Measurements from ENCODE around the gene C1GALT1. TPM values are rescaled to one million over a fixed set of nuclear protein-coding genes. Genes with fewer than 3 reads are reported as not detected.

The C1GALT1 gene
- total RNA-seq, 1 donor from 2014 or later, result 15.3 TPM

GRCh38 chr7:7178081-7178480 lies 4.3 kb upstream of the C1GALT1 start:
- no peak overlapping the region for H3K4me3 Mint-ChIP-seq (ENCODE audit: unreplicated experiment)
- peaks cover 7% of the 10 kb centered on the region for H3K4me1 Mint-ChIP-seq (ENCODE audit: low read depth, unreplicated experiment)
- peaks cover 5% of the 10 kb centered on the region for H3K27me3 Mint-ChIP-seq (ENCODE audit: unreplicated experiment)
- TF ChIP-seq CTCF (IDR thresholded peaks at IDR 0.05; ENCODE audit: partially characterized antibody, unreplicated experiment), result no peak
- no peaks in the 10 kb centered on the region for H3K9me3 Mint-ChIP-seq (ENCODE audit: unreplicated experiment)
- no peak overlapping the region for H3K27ac Mint-ChIP-seq (ENCODE audit: unreplicated experiment)
- no peak for DNase-seq
- no peaks in the 10 kb centered on the region for H3K36me3 Mint-ChIP-seq (ENCODE audit: unreplicated experiment)

- peaks cover 5% of the 10 kb centered on the region for H3K27me3 Mint-ChIP-seq (ENCODE audit: unreplicated experiment)
- no peak for TF ChIP-seq CTCF (IDR thresholded peaks at IDR 0.05; ENCODE audit: partially characterized antibody, unreplicated experiment)
- H3K27ac Mint-ChIP-seq (ENCODE audit: unreplicated experiment), result no peak overlapping the region
- peaks cover 7% of the 10 kb centered on the region for H3K4me1 Mint-ChIP-seq (ENCODE audit: low read depth, unreplicated experiment)
- H3K4me3 Mint-ChIP-seq (ENCODE audit: unreplicated experiment), result no peak overlapping the region
- no peaks in the 10 kb centered on the region for H3K36me3 Mint-ChIP-seq (ENCODE audit: unreplicated experiment)
- no peak for DNase-seq
- no peaks in the 10 kb centered on the region for H3K9me3 Mint-ChIP-seq (ENCODE audit: unreplicated experiment)
Observed at GRCh38 chr7:7178906-7179305, 3.4 kb upstream of the C1GALT1 start.

- no peaks in the 10 kb centered on the region for H3K36me3 Mint-ChIP-seq (ENCODE audit: unreplicated experiment)
- no peak for DNase-seq
- peaks cover 5% of the 10 kb centered on the region for H3K27me3 Mint-ChIP-seq (ENCODE audit: unreplicated experiment)
- H3K4me1 Mint-ChIP-seq (ENCODE audit: low read depth, unreplicated experiment), result peaks cover 7% of the 10 kb centered on the region
- no peaks in the 10 kb centered on the region for H3K9me3 Mint-ChIP-seq (ENCODE audit: unreplicated experiment)
- H3K4me3 Mint-ChIP-seq (ENCODE audit: unreplicated experiment), result peak overlapping the region; percentile 76
- TF ChIP-seq CTCF (IDR thresholded peaks at IDR 0.05; ENCODE audit: partially characterized antibody, unreplicated experiment), result no peak
- H3K27ac Mint-ChIP-seq (ENCODE audit: unreplicated experiment), result no peak overlapping the region
Observed at GRCh38 chr7:7180725-7181449, 1.5 kb upstream of the C1GALT1 start.

GRCh38 chr7:7181519-7182155 lies 707 bp upstream of the C1GALT1 start:
- no peaks in the 10 kb centered on the region for H3K36me3 Mint-ChIP-seq (ENCODE audit: unreplicated experiment)
- H3K9me3 Mint-ChIP-seq (ENCODE audit: unreplicated experiment), result no peaks in the 10 kb centered on the region
- H3K4me3 Mint-ChIP-seq (ENCODE audit: unreplicated experiment), result peak overlapping the region; percentile 91
- no peak for TF ChIP-seq CTCF (IDR thresholded peaks at IDR 0.05; ENCODE audit: partially characterized antibody, unreplicated experiment)
- H3K27me3 Mint-ChIP-seq (ENCODE audit: unreplicated experiment), result peaks cover 5% of the 10 kb centered on the region
- peak overlapping the region; percentile 86 for H3K27ac Mint-ChIP-seq (ENCODE audit: unreplicated experiment)
- H3K4me1 Mint-ChIP-seq (ENCODE audit: low read depth, unreplicated experiment), result peaks cover 5% of the 10 kb centered on the region
- no peak for DNase-seq

All from glutamatergic neuron (in vitro differentiated cells).